WTC11 (cell line): ENCODE results near the gene SLC24A3. TPM values are rescaled to one million over a fixed set of nuclear protein-coding genes. Genes with fewer than 3 reads are reported as not detected.

Experiments used
- ATAC-seq: fragments of 200-7000 bp; cut with Tn5 transposase; 2 replicates; pipeline ENCODE4 v1.10.0; 2021; ENCODE audit warnings: mild to moderate bottlenecking, moderate library complexity
- CTCF ChIA-PET: fragments of 300-600 bp; sonication (Branson Sonifier 250); formaldehyde crosslinking; loops from one replicate; lab custom pipeline; 2021; ENCODE audit warnings: antibody characterized with exemption; lab: Charles Lee
- POLR2A ChIA-PET: fragments of 350-600 bp; sonication (Branson Sonifier 250); formaldehyde crosslinking; loops from one replicate; lab custom pipeline; 2021; ENCODE audit warnings: antibody characterized with exemption; lab: Charles Lee
- DNase-seq: peaks from one replicate; pipeline ENCODE4 v3.0.0; 2021; ENCODE audit warnings: low spot score
- H3K27ac Mint-ChIP-seq: 2 replicates; pipeline ENCODE4 v1.8.0; 2021; ENCODE audit warnings: mixed read lengths
- H3K27me3 Mint-ChIP-seq: 2 replicates; pipeline ENCODE4 v1.8.0; 2021; ENCODE audit warnings: low read depth, mild to moderate bottlenecking, moderate library complexity, mixed read lengths
- H3K36me3 Mint-ChIP-seq: 2 replicates; pipeline ENCODE4 v1.8.0; 2021; ENCODE audit warnings: mixed read lengths
- H3K4me1 Mint-ChIP-seq: 2 replicates; pipeline ENCODE4 v1.8.0; 2022; ENCODE audit warnings: mixed read lengths
- H3K4me3 Mint-ChIP-seq: 2 replicates; pipeline ENCODE4 v1.8.0; 2021; ENCODE audit warnings: mild to moderate bottlenecking, moderate library complexity, mixed read lengths
- H3K9me3 Mint-ChIP-seq: 2 replicates; pipeline ENCODE4 v1.8.0; 2021; ENCODE audit warnings: mixed read lengths
- ATF1 ChIP-seq: sonication (generic); formaldehyde crosslinking; IDR thresholded peaks from 2 replicates; pipeline ENCODE4 v1.8.1; 2023; ENCODE audit warnings: mild to moderate bottlenecking, moderate library complexity, missing genetic modification reagents
- ATF3 ChIP-seq: sonication (generic); formaldehyde crosslinking; conservative IDR thresholded peaks from 2 replicates; pipeline ENCODE4 v1.8.1; 2022; ENCODE audit warnings: mild to moderate bottlenecking, missing genetic modification reagents
- CTCF ChIP-seq: fragments of 200-600 bp; IDR thresholded peaks from 2 replicates; pipeline ENCODE4 v1.8.0; 2022; ENCODE audit warnings: antibody characterized with exemption
- ERG ChIP-seq: fragments of 250-450 bp; sonication (Bioruptor Pico); IDR thresholded peaks from 2 replicates; pipeline ENCODE4 v1.8.0; 2021; ENCODE audit warnings: mild to moderate bottlenecking
- FOXK1 ChIP-seq: sonication (generic); formaldehyde crosslinking; IDR thresholded peaks from 2 replicates; pipeline ENCODE4 v1.8.0; 2022; ENCODE audit warnings: mild to moderate bottlenecking, moderate library complexity, missing genetic modification reagents
- MLX ChIP-seq: sonication (generic); formaldehyde crosslinking; IDR thresholded peaks from 2 replicates; pipeline ENCODE4 v1.8.1; 2023; ENCODE audit warnings: mild to moderate bottlenecking, missing genetic modification reagents, moderate library complexity
- PRRX2 ChIP-seq: fragments of 250-450 bp; sonication (Bioruptor Pico); IDR thresholded peaks from 2 replicates; pipeline ENCODE4 v1.8.0; 2021; ENCODE audit warnings: mild to moderate bottlenecking
- RORB ChIP-seq: fragments of 250-450 bp; sonication (Bioruptor Pico); IDR thresholded peaks from 2 replicates; pipeline ENCODE4 v1.9.0; 2021; ENCODE audit warnings: mild to moderate bottlenecking
- ZNF138 ChIP-seq: sonication (generic); formaldehyde crosslinking; conservative IDR thresholded peaks from 2 replicates; pipeline ENCODE4 v1.8.1; 2022; ENCODE audit warnings: mild to moderate bottlenecking, moderate library complexity, missing genetic modification reagents
- ZNF396 ChIP-seq: fragments of 250-450 bp; sonication (Bioruptor Pico); IDR thresholded peaks from 2 replicates; pipeline ENCODE4 v1.8.0; 2021; ENCODE audit warnings: mild to moderate bottlenecking, moderate library complexity, borderline replicate concordance
- total RNA-seq: library from RNA; stranded (reverse); gene quantifications from 3 replicates; pipeline ENCODE4 v1.2.3, GENCODE V29; 2021
- TF ChIP-seq, protein P1 (sequence below): fragments of 250-450 bp; sonication (Bioruptor Pico); IDR thresholded peaks from 2 replicates; pipeline ENCODE4 v1.9.0; 2021; ENCODE audit warnings: moderate library complexity, mild to moderate bottlenecking, inconsistent platforms, borderline replicate concordance
- TF ChIP-seq, protein P2 (sequence below): fragments of 250-450 bp; sonication (Bioruptor Pico); IDR thresholded peaks from 2 replicates; pipeline ENCODE4 v1.9.0; 2021; ENCODE audit warnings: mild to moderate bottlenecking, borderline replicate concordance

Gene SLC24A3
- total RNA-seq, 1 experiment from 2014 or later: 5.7 TPM

- no peak for TF ChIP-seq FOXK1 (CRISPR knock-in tag)
- no peak for TF ChIP-seq PRRX2 (CRISPR knock-in tag)
- no peak for TF ChIP-seq ATF1 (CRISPR knock-in tag)
Measured at GRCh38 chr20:19691125-19691524, 478.7 kb downstream of the SLC24A3 start (continued).

- Mint-ChIP-seq H3K4me3 (no peak overlapping the region), H3K27me3 (no peaks in the 10 kb centered on the region; the same call in 1 of the 2 replicates), H3K9me3 (peaks cover 3% of the 10 kb centered on the region), H3K36me3 (peaks cover 2% of the 10 kb centered on the region), H3K4me1 (peaks cover 10% of the 10 kb centered on the region), H3K27ac (no peak overlapping the region)
- ATAC-seq (no peak), DNase-seq (no peak)
- POLR2A ChIA-PET: no interaction called here
- no peak for TF ChIP-seq ZNF138 (CRISPR knock-in tag)
- no peak for TF ChIP-seq ATF3 (CRISPR knock-in tag)
- TF ChIP-seq, protein P1, sequence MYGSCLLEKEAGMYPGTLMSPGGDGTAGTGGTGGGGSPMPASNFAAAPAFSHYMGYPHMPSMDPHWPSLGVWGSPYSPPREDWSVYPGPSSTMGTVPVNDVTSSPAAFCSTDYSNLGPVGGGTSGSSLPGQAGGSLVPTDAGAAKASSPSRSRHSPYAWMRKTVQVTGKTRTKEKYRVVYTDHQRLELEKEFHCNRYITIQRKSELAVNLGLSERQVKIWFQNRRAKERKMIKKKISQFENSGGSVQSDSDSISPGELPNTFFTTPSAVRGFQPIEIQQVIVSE (CRISPR knock-in tag): no peak
- TF ChIP-seq ERG (CRISPR knock-in tag): no peak
- no peak for TF ChIP-seq RORB (CRISPR knock-in tag)
- CTCF ChIA-PET: interaction anchor here (0.5 to 1.8 kb wide), 5 partner anchors 31 to 1293 kb away, joined by 4 to 6 read pairs (median 5); partner anchors contain the start of gene NAA20
Measured at GRCh38 chr20:19692100-19692499, 479.7 kb downstream of the SLC24A3 start.

DNA sequence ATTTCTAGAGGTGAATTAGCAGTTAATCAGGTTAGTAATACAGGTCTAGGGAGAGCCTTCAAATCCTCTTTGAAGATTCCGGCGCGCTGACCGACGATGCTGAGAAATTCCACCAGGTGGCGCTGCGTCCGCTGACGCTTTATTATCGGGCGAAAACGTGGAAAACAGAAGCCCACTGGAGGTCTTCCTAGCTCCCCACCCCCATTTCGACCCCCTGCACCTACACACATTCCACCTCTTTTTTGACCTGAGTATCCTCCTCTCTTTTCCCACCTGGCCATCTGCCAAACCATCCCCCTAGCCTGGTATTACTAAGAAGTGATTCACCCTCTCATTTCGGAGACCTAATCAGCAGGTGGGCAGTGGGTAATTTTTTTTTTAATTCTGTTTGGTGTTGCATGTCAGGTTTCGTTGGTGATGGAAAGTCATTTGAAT, 480.3 kb downstream of the SLC24A3 start:
- POLR2A ChIA-PET: no interaction called here
- Mint-ChIP-seq H3K27me3 (no peaks in the 10 kb centered on the region; the same call in 1 of the 2 replicates), H3K4me3 (peak overlapping the region; percentile 29; the same call in 1 of the 2 replicates), H3K27ac (no peak overlapping the region), H3K36me3 (0 out of 2 replicates have a peak, but pooled peaks cover under 1% of the 10 kb centered on the region), H3K9me3 (peaks cover 4% of the 10 kb centered on the region), H3K4me1 (peaks cover 10% of the 10 kb centered on the region)
- TF ChIP-seq, protein P2, sequence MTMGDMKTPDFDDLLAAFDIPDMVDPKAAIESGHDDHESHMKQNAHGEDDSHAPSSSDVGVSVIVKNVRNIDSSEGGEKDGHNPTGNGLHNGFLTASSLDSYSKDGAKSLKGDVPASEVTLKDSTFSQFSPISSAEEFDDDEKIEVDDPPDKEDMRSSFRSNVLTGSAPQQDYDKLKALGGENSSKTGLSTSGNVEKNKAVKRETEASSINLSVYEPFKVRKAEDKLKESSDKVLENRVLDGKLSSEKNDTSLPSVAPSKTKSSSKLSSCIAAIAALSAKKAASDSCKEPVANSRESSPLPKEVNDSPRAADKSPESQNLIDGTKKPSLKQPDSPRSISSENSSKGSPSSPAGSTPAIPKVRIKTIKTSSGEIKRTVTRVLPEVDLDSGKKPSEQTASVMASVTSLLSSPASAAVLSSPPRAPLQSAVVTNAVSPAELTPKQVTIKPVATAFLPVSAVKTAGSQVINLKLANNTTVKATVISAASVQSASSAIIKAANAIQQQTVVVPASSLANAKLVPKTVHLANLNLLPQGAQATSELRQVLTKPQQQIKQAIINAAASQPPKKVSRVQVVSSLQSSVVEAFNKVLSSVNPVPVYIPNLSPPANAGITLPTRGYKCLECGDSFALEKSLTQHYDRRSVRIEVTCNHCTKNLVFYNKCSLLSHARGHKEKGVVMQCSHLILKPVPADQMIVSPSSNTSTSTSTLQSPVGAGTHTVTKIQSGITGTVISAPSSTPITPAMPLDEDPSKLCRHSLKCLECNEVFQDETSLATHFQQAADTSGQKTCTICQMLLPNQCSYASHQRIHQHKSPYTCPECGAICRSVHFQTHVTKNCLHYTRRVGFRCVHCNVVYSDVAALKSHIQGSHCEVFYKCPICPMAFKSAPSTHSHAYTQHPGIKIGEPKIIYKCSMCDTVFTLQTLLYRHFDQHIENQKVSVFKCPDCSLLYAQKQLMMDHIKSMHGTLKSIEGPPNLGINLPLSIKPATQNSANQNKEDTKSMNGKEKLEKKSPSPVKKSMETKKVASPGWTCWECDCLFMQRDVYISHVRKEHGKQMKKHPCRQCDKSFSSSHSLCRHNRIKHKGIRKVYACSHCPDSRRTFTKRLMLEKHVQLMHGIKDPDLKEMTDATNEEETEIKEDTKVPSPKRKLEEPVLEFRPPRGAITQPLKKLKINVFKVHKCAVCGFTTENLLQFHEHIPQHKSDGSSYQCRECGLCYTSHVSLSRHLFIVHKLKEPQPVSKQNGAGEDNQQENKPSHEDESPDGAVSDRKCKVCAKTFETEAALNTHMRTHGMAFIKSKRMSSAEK (CRISPR knock-in tag): no peak
- TF ChIP-seq MLX (no peak), ZNF396 (CRISPR knock-in tag) (no peak), CTCF (peak; percentile 83)
- CTCF ChIA-PET: interaction anchor here (0.5 to 1.8 kb wide), 13 partner anchors 10 to 1557 kb away, joined by 3 to 6 read pairs (median 4); partner anchors contain the start of gene NAA20
- ATAC-seq (peak; percentile 28), DNase-seq (peak; percentile 76)
